ENCODE data around the gene RAX2.
A peak's percentile ranks its signal among the peaks of the same experiment; 100 is the strongest.

RAX2 gene

GRCh38 chr19:3800996-3801395 lies 29.0 kb upstream of the RAX2 start:
- no peak for DNase-seq

DNA sequence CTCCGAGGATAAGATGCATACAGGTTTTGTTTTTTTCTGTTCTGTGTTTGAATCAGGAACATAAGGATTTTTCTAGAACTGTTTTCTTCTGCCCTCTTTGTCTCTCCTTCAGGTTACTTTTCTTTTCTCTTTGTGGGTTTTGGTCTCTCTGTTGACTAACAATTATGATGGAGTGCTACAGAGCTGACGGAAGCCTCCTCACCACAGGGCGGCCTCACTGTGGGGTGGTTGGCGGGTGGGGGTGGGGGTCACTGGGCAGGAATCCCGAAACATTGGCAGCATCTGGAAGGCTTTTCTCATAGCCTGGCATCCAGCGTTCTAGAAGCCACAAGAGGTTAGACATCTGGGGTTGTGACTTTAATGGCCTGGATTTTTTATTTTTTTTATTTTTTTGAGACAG lies 26.1 kb upstream of the RAX2 start:
- DNase-seq, result no peak

GRCh38 chr19:3796358-3796757 lies 24.3 kb upstream of the RAX2 start:
- no peak for DNase-seq

- no peak for DNase-seq
These were observed 21.8 kb upstream of the RAX2 start for GRCh38 chr19:3793799-3794198.

DNA sequence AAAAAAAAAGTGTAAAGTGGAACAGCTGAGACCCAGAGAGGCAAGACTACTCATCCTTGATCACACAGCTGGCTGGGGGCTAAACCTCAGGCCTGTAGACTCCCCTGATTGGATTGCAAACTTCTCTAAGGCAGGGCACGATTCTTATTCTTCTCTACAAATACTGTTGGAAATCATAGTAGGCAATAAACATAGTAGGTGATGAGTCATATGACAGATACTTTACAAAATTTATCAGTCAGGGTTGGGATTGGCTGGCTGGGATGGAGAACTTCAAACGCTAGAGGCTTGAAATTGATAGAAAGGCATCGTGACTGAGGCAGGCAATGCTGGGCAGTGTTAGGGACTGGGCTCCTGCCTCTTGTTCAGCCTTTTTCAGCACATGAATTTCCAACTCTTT lies 20.1 kb upstream of the RAX2 start:
- no peak for DNase-seq

- no peak for DNase-seq
These were observed 18.9 kb upstream of the RAX2 start for GRCh38 chr19:3790941-3791340.

GRCh38 chr19:3790209-3790734 lies 18.2 kb upstream of the RAX2 start:
- no peak for DNase-seq

DNA sequence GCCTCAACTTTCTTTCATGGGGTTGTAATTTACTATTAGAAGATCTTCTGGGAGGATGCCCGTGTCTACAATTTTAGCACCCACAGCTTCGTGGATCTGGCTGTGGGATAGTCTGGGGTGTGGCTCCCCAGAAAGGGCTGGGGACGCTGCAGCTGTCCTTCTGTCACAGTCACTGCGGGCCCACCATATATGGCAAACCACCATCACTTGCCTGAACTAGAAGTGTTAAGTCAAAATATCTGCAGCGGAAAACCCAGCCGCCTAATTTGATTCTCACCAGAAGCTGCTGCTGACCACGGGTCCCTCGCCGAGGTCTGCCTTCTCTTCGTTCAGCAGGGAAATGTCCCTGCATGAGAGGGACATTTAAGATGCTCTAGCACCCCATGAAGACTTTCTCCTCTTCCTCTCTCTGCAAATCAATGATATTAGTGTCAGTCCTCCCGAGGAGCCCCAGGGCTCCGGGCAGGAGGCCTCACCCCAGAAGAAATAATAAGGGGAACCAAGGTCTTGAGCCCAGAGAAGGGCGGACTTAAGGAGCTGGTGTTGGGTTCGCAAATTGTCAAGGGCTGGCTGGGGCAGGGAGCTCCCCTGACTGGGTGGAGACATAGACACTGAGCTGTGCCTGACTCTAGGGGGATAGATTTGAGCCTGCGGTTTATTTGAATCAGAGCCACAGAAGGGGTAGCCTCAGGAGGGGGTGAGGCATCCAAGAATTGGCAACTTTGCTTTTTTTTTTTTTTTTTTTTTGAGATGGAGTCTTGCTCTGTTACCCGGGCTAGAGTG lies 17.2 kb upstream of the RAX2 start:
- no peak for DNase-seq

DNA sequence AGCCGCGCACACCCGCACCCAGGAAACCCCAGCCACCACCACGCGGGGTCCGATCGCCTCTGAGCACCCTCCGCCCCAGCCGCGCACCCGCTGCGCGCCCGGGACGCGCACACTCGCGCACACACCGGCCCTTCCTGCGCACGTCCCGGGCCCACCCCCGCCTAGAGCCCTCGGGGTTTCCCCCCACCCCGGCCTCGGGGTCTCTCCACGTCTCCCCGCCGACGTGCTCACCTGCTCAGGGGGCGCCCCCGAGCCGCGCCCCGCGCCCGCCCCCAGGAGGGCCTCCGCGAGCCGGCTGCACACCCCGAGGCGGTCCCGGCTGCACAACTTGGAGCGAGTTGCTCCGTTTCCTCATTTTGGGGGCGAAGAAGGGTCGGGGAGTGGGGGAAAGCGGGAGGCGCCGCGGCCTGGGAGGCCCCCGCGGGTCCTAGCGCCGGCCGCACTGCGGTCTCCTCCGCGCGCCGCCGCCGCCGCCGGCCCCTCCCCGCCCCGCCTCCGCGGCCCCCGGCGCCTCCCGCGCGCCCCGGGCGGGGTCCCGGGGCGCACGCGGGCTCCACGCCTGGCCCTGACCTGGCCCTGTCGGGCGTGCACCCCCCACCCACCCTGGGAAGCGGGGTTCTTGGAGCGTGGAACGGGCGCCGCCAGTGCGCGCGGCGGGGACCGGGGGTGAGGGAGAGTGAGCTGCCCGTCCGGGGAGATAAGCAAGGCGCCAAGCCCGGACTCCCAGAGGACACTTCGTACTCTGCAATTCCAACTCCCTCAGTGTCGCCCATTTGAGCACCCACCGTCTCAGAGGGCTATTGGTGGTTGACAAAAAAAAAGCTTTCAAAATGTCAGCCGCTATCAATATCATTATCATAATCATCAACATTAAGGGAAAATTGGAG lies 14.2 kb upstream of the RAX2 start, which contains the start of gene MATK:
TSS of gene MATK (minus strand) at position 444 of the 887 bp plus-strand sequence. CDS start 1,246 bp downstream, outside the sequence.
- peak; percentile 55 to 62 for DNase-seq

DNA sequence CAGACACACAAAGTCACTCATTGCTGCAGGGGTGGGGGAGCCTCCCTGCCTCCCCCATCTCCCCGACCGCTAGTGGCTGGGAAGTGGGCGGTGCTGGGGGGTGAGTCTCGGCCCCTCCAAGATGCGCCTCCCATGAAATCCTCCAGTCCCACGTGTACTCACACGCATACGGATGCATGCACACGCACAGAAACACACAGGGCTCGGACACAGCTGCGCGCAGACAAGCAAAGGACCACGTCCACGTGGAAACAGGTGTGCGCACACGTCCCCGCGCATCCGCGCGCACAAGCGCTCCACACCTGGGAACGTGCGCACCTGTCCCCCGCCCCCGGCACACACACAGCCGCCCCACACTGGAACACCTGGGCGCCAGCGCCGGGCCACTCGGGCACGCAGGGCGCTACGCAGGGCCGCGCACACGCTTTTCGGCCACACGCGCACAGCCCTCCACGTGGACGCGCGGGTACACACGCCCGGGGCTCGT lies 13.5 kb upstream of the RAX2 start:
- peak in 1 of 2 experiments; percentile 49 for DNase-seq

DNA sequence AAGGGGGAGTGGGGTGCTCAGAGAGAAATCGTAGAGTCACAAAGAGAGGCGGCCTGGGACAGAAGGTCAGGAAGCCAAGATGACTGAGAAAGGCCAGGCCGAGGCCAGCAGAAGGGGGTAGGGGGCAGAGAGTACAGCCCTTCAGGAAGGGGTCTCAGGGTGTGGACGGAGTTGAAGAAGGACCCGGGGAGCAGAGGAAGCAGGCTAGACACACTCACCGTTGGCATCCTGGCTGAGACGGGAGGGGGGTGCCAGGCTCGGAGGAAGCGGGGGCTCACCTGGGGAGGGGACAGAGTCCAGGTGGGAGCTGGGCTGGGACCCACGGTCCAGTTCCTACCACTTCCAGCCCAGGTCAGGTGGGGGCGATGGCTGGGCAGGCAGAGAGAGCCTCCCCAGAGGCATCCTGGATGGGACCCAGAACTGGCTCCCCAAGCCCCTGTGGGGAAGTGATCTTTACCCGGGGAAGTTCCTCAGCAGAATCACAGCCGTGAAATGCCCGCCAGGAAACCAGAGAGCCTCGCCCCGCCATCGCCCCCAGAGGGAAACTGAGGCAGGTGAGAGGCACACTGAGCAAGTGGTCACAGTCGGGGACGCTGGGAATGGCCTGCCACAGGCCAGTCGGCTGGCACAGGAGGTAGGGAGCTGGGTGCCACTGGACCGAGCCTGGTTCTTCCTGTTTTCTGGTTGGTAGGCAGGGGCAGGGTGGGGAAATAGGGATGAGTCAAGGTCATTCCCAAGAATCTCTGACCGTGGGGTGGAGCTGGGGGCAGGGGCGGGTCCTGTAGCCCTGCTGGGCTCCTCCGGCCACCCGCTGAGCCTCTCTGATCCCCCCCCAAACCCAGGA lies 12.8 kb upstream of the RAX2 start:
- no peak for DNase-seq

DNA sequence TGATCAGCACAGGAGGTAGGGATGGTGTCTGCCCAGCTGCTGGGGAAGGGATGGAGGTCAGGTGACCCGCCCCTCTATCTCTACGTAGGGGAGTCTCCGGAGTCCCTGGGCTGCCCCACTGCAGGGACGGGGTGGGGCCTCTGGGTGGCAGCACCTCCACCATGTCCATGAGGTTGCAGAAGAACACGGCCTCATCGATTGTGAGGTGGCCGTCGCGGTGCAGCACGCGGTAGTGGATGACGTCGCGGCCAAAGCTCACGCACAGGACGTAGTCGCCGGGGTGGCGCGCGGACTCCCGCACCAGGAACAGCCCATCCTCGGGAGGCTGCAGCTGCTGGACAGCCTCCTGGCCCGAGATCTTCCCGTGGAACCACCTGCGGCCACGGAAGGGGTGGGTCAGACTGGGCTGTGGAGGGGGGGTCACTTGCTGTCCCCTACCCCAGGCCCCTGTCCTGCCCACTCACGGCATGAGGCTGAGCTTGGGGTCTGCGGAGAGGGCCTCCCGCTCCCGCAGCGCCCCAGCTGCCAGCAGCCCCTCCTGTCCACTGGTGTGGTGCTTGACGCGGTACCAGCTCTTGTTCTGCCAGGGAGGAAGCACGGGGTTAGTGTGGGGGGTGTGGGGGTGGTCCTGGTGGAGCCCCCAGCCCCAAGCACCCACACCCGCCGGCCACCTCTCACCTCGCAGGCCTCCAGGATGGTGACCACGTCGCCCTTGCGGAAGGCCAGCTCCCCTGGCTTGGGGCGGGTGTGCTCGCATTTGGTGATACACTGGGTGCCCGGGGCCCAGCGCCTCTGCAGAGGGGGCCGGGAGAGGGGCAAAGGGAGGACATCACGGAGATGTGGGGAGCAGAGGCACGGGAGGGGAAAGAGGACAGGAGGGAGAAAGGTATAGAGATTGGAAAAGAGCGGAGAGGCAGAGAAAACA lies 11.9 kb upstream of the RAX2 start:
- DNase-seq, result peak; percentile 61 to 68

DNA sequence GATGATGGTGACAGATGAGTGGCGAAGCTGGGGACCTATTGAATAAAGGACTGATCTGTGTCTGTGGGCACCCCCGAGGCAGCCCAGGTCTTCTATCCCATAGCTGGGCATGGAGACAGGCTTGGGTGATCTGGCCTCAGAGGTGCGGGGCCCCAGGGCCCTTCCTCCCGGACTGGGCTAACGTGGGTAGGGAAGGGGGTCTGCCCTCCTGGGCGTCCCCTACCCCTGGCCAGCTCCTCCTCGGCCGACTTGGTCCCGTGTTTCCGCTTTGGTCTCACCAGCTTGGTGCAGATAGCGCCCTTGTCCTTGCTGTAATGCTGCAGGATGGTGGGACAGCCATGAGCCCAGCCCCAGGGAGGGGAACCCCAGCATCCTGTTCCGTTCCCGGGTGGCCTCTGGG lies 10.9 kb upstream of the RAX2 start:
- DNase-seq, result no peak

DNA sequence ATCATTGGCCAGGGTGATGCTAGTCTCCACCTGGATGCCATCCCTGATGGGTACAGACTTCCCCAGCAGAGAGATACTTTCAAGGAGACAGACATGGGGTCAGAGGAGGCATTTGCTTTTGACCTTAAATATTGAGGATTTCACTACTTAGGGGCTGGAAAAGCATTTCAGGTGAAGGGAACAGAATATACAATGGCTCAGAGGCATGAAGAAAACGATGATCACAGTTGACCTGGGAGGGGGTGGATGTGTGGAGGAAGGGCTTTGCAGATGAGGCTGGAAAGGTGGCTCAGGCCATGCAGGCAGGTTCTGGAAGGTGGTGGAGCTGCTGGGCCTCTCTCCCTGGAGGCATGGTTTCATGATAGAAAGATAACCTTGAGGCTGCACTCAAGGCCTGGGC lies 10.3 kb upstream of the RAX2 start:
- no peak for DNase-seq

- DNase-seq, result no peak
These were observed 9.6 kb upstream of the RAX2 start for GRCh38 chr19:3781603-3782002.

- DNase-seq, result no peak
These were observed 8.8 kb upstream of the RAX2 start for GRCh38 chr19:3780786-3781304.

DNA sequence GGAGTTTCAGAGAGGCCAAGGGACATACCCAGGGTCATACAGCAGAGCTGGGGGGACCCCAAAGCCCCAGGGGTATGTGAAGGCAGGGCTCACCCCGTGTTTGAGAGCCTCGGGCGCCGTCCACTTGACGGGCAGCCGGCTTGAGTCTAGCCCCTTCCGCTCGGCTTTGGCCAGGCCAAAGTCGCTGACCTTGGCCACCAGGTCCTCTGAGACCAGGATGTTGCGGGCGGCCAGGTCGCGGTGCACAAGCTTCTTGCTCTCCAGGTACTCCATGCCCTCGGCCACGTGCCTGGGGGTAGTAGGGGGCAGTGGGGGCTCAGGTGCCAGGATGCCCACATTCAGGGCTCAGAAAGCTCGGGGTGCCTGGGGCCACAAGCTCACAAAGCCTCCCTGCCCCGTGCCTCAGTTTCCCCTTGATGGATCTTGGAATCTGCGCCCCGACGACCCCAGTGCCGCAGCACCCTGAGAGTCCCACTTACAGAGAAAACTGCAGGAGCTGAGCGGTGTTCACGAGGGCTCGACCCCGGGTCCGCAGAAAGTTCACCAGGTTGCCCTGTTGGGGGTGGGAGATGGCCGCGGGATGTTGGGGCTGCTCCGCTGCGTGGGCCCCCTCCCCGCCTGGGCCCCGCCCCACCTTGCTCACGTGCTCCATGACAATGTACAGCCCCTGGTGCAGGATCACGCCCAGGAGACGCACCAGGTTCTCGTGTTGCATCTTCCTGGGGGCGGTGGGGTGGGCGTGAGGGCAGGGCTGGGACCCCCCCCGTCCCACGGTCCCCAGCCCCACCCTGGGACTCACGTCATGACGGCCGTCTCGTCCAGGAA lies 7.1 kb upstream of the RAX2 start:
- DNase-seq, result no peak

GRCh38 chr19:3778104-3778867 lies 6.3 kb upstream of the RAX2 start:
- DNase-seq, result no peak

DNA sequence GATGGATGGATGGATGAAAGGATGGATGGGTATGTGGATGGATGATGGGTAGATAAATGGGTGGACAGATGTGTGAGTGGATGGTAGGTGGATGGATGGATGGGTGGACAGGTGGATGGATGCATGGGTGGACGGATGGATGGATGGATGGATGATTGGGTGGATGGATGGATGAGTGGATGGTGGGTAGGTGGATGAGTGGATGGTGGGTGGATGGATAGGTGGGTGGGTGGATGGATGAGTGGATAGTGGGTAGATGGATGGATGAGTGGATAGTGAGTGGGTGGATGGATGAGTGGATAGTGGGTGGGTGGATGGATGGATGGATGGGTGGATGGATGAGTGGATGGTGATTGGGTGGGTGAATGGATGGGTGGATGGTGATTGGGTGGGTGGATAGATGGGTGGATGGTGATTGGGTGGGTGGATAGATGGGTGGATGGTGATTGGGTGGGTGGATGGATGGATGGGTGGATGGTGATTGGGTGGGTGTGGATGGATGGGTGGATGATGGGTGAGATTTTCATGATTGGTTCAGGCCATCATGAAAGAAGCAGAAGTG lies 4.5 kb upstream of the RAX2 start:
- DNase-seq, result no peak

Data from activated T-cell treated with anti-CD3 and anti-CD28 coated beads, Interleukin-2, amount 50 U/mL, for 48 hours (primary cell).